ENCODE results near the gene ADAM19. TPM values are rescaled to one million over a fixed set of nuclear protein-coding genes. Genes with fewer than 3 reads are reported as not detected.

ADAM19 gene
- total and polyA plus RNA-seq, 2 experiments from 2014 or later = 9.1 to 13.2 TPM

GRCh38 chr5:157468293-157468965 is 107.1 kb downstream of the ADAM19 start:
- no peak for TF ChIP-seq STAT1 (IDR thresholded peaks at IDR 0.05; ENCODE audit: unreplicated experiment)
- no peak for TF ChIP-seq ZNF114 (CRISPR knock-in tag; IDR thresholded peaks at IDR 0.05)
- TF ChIP-seq JUNB (IDR thresholded peaks at IDR 0.05; ENCODE audit: unreplicated experiment) = no peak
- no peak for TF ChIP-seq CTCF (conservative IDR thresholded peaks at IDR 0.05; ENCODE audit: low read depth in 2 of 2)
- no peak for TF ChIP-seq NANOG (IDR thresholded peaks at IDR 0.05; ENCODE audit: borderline replicate concordance)
- no peak for TF ChIP-seq ZNF331 (CRISPR knock-in tag; IDR thresholded peaks at IDR 0.05; ENCODE audit: low read depth)
- TF ChIP-seq POLR2AphosphoS5 (IDR thresholded peaks at IDR 0.05; ENCODE audit: low read depth) = no peak
- no peak for TF ChIP-seq EZH2 (IDR thresholded peaks at IDR 0.05; ENCODE audit: low read depth, unreplicated experiment)
- TF ChIP-seq ZNF462 (CRISPR knock-in tag; IDR thresholded peaks at IDR 0.05) = no peak
- TF ChIP-seq ETS1 (IDR thresholded peaks at IDR 0.05) = no peak
- TF ChIP-seq CREB1 (CRISPR knock-in tag; IDR thresholded peaks at IDR 0.05; ENCODE audit: low read depth) = no peak
- no peak for TF ChIP-seq EZH2phosphoT487 (IDR thresholded peaks at IDR 0.05; ENCODE audit: unreplicated experiment)
- no peak for TF ChIP-seq REST (IDR thresholded peaks at IDR 0.05; ENCODE audit: unreplicated experiment)
- H4K20me1 ChIP-seq (replicated peaks; ENCODE audit: insufficient read depth) = no peaks in the 10 kb centered on the region
- no peaks in the 10 kb centered on the region for H3K27me3 ChIP-seq (ENCODE audit: insufficient read depth)
- H3K4me1 ChIP-seq (ENCODE audit: insufficient read depth) = peaks cover 8% of the 10 kb centered on the region
- Mint-ChIP-seq H3K27me3 (ENCODE audit: insufficient read depth, low read depth, poor library complexity) (peaks cover 3% of the 10 kb centered on the region), H3K9me3 (no peaks in the 10 kb centered on the region), H3K4me3 (no peak overlapping the region), H3K36me3 (ENCODE audit: low read depth) (no peaks in the 10 kb centered on the region), H3K27ac (no peak overlapping the region), H3K4me1 (peaks cover 10% of the 10 kb centered on the region)
- ATAC-seq (no peak), DNase-seq (ENCODE audit: low spot score) (no peak)
- no peaks in the 10 kb centered on the region for H3F3A ChIP-seq (replicated peaks; ENCODE audit: low read depth)
- H3K79me2 ChIP-seq (replicated peaks; ENCODE audit: insufficient read depth) = no peaks in the 10 kb centered on the region
- H3K9me2 ChIP-seq (ENCODE audit: insufficient read depth) = no peaks in the 10 kb centered on the region
- H2AFZ ChIP-seq = no peak overlapping the region
- no peak overlapping the region for H3K4me2 ChIP-seq
- no peak overlapping the region for H3K27ac ChIP-seq (ENCODE audit: low read depth)
- H3K4me3 ChIP-seq = no peak overlapping the region
- H3K36me3 ChIP-seq (ENCODE audit: insufficient read depth) = no peaks in the 10 kb centered on the region

Data from GM23338 (cell line).